A549 (cell line): ENCODE results near the gene TBC1D24. TPM values are rescaled to one million over a fixed set of nuclear protein-coding genes. Genes with fewer than 3 reads are reported as not detected.
"Not testable (repeated sequence)": the region's sequence is repeated elsewhere in the genome, so short reads cannot be mapped to it uniquely, and the experiment has no call there.

Source experiments
- ATAC-seq, 2 experiments: fragments of 200-7000 bp in 1 of 2; fragments of >200 bp in 1 of 2; cut with Nextera tagmentation in 1 of 2; cut with Tn5 transposase in 1 of 2; 3 replicates each; pipeline versions ENCODE4 v1.8.0 to v1.9.1; 2018 to 2020; ENCODE audit warnings: mild to moderate bottlenecking in 1 of 2, moderate library complexity in 1 of 2
- CTCF ChIA-PET: fragments of 300-600 bp; sonication (Branson Sonifier 250); formaldehyde crosslinking; extraction: SDS; loops from one replicate; lab custom pipeline; 2021; ENCODE audit warnings: antibody characterized with exemption, inconsistent platforms; lab: Yijun Ruan, JAX
- POLR2A ChIA-PET: fragments of 350-600 bp; formaldehyde crosslinking; extraction: SDS; loops from one replicate; lab custom pipeline; 2021; ENCODE audit warnings: antibody characterized with exemption, inconsistent platforms; lab: Yijun Ruan, JAX
- DNase-seq, 2 experiments: peaks; one replicate each; pipeline versions ENCODE4 v3.0.0 to v3.0.0-alpha.2; 2011 to 2016; ENCODE audit warnings: low read depth in 1 of 2, low spot score in 1 of 2
- FAIRE-seq: peaks from 2 replicates; lab custom pipeline; 2011; peaks lifted over from hg19 to GRCh38; lab: Jason Lieb, UNC
- H3K27ac ChIP-seq, 2 experiments: fragments of >200 bp; sonication (Bioruptor Twin); formaldehyde crosslinking; 3 replicates each; pipeline ENCODE4 v1.5.1; 2016 to 2017
- H3K4me1 ChIP-seq: fragments of >200 bp; sonication (Bioruptor Twin); formaldehyde crosslinking; 3 replicates; pipeline ENCODE4 v1.6.1; 2016
- H3K4me2 ChIP-seq: fragments of >200 bp; sonication (Bioruptor Twin); formaldehyde crosslinking; 3 replicates; pipeline ENCODE4 v1.6.1; 2016
- H3K4me3 ChIP-seq: fragments of >200 bp; sonication (Bioruptor Twin); formaldehyde crosslinking; 3 replicates; pipeline ENCODE4 v1.5.1; 2016
- H3K9me3 ChIP-seq: fragments of >200 bp; sonication (Bioruptor Twin); formaldehyde crosslinking; 3 replicates; pipeline ENCODE4 v1.6.1; 2016
- CHD4 ChIP-seq: fragments of 200-600 bp; sonication (generic); IDR thresholded peaks from 2 replicates; pipeline ENCODE4 v1.6.1; 2016; ENCODE audit warnings: antibody characterized with exemption, mild to moderate bottlenecking, borderline replicate concordance
- CTCF ChIP-seq: fragments of >200 bp; sonication (Bioruptor Twin); formaldehyde crosslinking; IDR thresholded peaks from 3 replicates; pipeline ENCODE4 v1.5.1; 2016
- ESRRA ChIP-seq: fragments of 150-350 bp; IDR thresholded peaks from 2 replicates; pipeline ENCODE4 v1.6.1; 2014; ENCODE audit warnings: mild to moderate bottlenecking, low read length, borderline replicate concordance
- HDAC2 ChIP-seq: fragments of 200-600 bp; sonication (generic); IDR thresholded peaks from 2 replicates; pipeline ENCODE4 v1.6.1; 2016
- HOXB13 ChIP-seq: fragments of 250-450 bp; sonication (Bioruptor Pico); IDR thresholded peaks from 2 replicates; pipeline ENCODE4 v1.5.0; 2020; ENCODE audit warnings: low read depth, mild to moderate bottlenecking, moderate library complexity
- HOXB5 ChIP-seq: fragments of 250-450 bp; sonication (Bioruptor Pico); IDR thresholded peaks from 2 replicates; pipeline ENCODE4 v1.5.0; 2020; ENCODE audit warnings: mild to moderate bottlenecking, moderate library complexity
- JUNB ChIP-seq: fragments of >200 bp; sonication (Bioruptor Twin); formaldehyde crosslinking; IDR thresholded peaks from 2 replicates; pipeline ENCODE4 v1.6.1; 2016
- KDM5A ChIP-seq: fragments of 200-600 bp; sonication (generic); IDR thresholded peaks from 2 replicates; pipeline ENCODE4 v1.6.1; 2016; ENCODE audit warnings: antibody characterized with exemption, mild to moderate bottlenecking
- MAX ChIP-seq: IDR thresholded peaks from 2 replicates; pipeline ENCODE4 v1.6.1; 2012
- MAZ ChIP-seq: fragments of 150-350 bp; IDR thresholded peaks from 2 replicates; pipeline ENCODE4 v1.6.1; 2014; ENCODE audit warnings: antibody characterized with exemption, low read depth, low read length, borderline replicate concordance
- MYC ChIP-seq: IDR thresholded peaks from 2 replicates; pipeline ENCODE4 v1.6.1; 2012; ENCODE audit warnings: mild to moderate bottlenecking, inconsistent platforms, low read length, improper control_type of control experiment, borderline replicate concordance
- NPAS2 ChIP-seq: fragments of 250-450 bp; sonication (Bioruptor Pico); IDR thresholded peaks from 2 replicates; pipeline ENCODE4 v1.8.0; 2022; ENCODE audit warnings: mild to moderate bottlenecking, moderate library complexity, borderline replicate concordance
- POLR2AphosphoS2 ChIP-seq: conservative IDR thresholded peaks from 2 replicates; pipeline ENCODE4 v1.6.1; 2012; ENCODE audit warnings: low read length, improper control_type of control experiment, inconsistent platforms
- RAD21 ChIP-seq, 2 experiments: fragments of >200 bp in 1 of 2; sonication (Bioruptor Twin) in 1 of 2; formaldehyde crosslinking in 1 of 2; IDR thresholded peaks in 1 of 2; conservative IDR thresholded peaks in 1 of 2; 2 replicates in 1 of 2; 3 replicates in 1 of 2; pipeline ENCODE4 v1.6.1; 2012 to 2018; ENCODE audit warnings: inconsistent platforms in 1 of 2
- TFCP2L1 ChIP-seq: fragments of 250-450 bp; sonication (Bioruptor Pico); IDR thresholded peaks from 2 replicates; pipeline ENCODE4 v1.5.0; 2021; ENCODE audit warnings: mild to moderate bottlenecking
- TP53 ChIP-seq: fragments of 250-450 bp; sonication (Bioruptor Pico); IDR thresholded peaks from 2 replicates; pipeline ENCODE4 v1.5.0; 2021; ENCODE audit warnings: mild to moderate bottlenecking, moderate library complexity
- WGBS: methylation state at CpG from one replicate; pipeline ENCODE4 v1.1.6; 2017; ENCODE audit errors: missing lambda C conversion rate; 5-methylcytosine and 5-hydroxymethylcytosine counted together
- polyA plus RNA-seq, 4 experiments: library from polyadenylated mRNA; depleted of rRNA in 3 of 4; stranded (reverse); fragments of >200 nt; fragmentation: RNase III in 1 of 4; extraction: RNeasy Plus Mini Kit Qiagen cat#74134 plus additional on column Dnase treatment in 1 of 4; gene quantifications; 2 replicates in 3 of 4; 3 replicates in 1 of 4; pipeline ENCODE4 v1.2.3, GENCODE V29; 2011 to 2017

TBC1D24 gene
- polyA plus RNA-seq, 2 of the 4 experiments (the other 2 are of a cell fraction), result 4.2 to 7.3 TPM

GRCh38 chr16:2436110-2436509, 38.8 kb upstream of the TBC1D24 start (continued):
- TF ChIP-seq RAD21 (conservative IDR thresholded peaks at IDR 0.05 in 1 of 2, IDR thresholded peaks at IDR 0.05 in 1 of 2) (no peak), MYC (no peak), HOXB13 (CRISPR knock-in tag) (no peak), JUNB (no peak), KDM5A (no peak)

DNA sequence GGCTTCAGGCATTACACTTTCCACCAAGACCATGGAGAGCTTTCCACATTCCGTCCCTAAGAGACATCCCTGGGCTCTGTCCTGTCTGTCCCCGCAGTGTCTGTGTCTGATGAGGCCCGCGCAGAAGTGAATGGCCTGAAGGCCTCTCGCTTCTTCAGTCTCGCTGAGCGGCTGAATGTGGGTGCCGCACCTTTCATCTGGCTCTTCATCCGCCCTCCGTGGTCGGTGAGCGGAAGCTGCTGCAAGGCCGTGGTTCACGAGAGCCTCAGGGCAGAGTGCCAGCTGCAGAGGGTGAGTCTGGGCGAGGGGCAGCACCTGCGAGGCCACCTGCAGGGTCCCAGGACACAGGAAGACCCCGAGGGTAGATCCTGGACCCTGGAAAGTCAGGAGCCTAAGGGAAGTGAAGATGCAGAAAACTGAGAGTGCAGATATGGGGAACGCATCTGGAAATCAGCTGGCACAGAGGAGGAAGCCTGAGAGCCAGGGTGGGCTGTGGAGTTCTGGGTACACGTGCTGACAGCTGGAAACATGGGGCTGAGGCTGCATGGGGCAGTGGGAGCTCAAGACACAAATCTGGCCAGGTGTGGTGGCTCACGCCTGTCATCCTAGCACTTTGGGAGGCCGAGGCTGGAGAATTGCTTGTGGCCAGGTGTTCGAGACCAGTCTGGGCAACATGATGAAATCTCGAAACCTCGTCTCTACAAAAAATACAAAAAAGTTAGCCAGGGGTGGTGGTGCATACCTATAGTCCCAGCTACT, 37.7 kb upstream of the TBC1D24 start:
- FAIRE-seq, result no peak
- WGBS, result 96% methylated on average over 23 of the region's 24 CpGs
- CTCF ChIA-PET, result interaction anchor here (0.9 to 5.0 kb wide), 2 partner anchors 9 to 97 kb away, joined by 3 to 35 read pairs; partner anchors contain the start of genes ABCA3 and CCNF

GRCh38 chr16:2438121-2438520, 36.8 kb upstream of the TBC1D24 start:
- ChIA-PET CTCF (interaction anchor here (5.0 kb wide), 1 partner anchor 10 kb away, joined by 35 read pairs; the partner anchor contains the start of gene CCNF), POLR2A (no interaction called here)
- FAIRE-seq (no peak), ATAC-seq (no peak), DNase-seq (no peak)
- no peak overlapping the region for H3K4me3 ChIP-seq
- H3K4me1 ChIP-seq, result no peaks in the 10 kb centered on the region
- no peak overlapping the region for H3K4me2 ChIP-seq
- TF ChIP-seq POLR2AphosphoS2 (no peak), TFCP2L1 (no peak), CHD4 (no peak), HOXB5 (CRISPR knock-in tag) (no peak), ESRRA (no peak), MAX (no peak)
- 98% methylated on average over 14 of the region's 14 CpGs for WGBS
- no peak overlapping the region for H3K27ac ChIP-seq
- H3K9me3 ChIP-seq, result no peaks in the 10 kb centered on the region

More for the DNA sequence above, 37.7 kb upstream of the TBC1D24 start:
- no peak for ATAC-seq
- H3K4me1 ChIP-seq, result no peaks in the 10 kb centered on the region
- no peak for TF ChIP-seq NPAS2
- no peak for TF ChIP-seq HDAC2
- TF ChIP-seq ESRRA, result no peak
- no peak for TF ChIP-seq MAZ
- TF ChIP-seq, all 56 proteins: peak for 0
- POLR2A ChIA-PET, result no interaction called here
- Histone ChIP-seq H3K4me3 (no peak overlapping the region), H3K27ac (no peak overlapping the region), H3K4me2 (no peak overlapping the region), H3K9me3 (no peaks in the 10 kb centered on the region)
- no peak for DNase-seq

GRCh38 chr16:2439598-2439997, 35.3 kb upstream of the TBC1D24 start:
- Histone ChIP-seq H3K4me1 (no peaks in the 10 kb centered on the region), H3K4me2 (no peak overlapping the region), H3K27ac (no peak overlapping the region), H3K9me3 (no peaks in the 10 kb centered on the region)
- ATAC-seq, result peak in 1 of 2 experiments; percentile 43; a peak in 1 of 6 replicates
- TF ChIP-seq TP53 (CRISPR knock-in tag) (no peak), CTCF (no peak)
- TF ChIP-seq, all 56 proteins: peak for 0
- no peak overlapping the region for H3K4me3 ChIP-seq
- ChIA-PET POLR2A (no interaction called here), CTCF (interaction anchor here (0.6 to 5.0 kb wide), 4 partner anchors 11 to 62 kb away, joined by 3 to 35 read pairs (median 4); partner anchors contain the start of gene CCNF)
- WGBS, result 92% methylated on average over 11 of the region's 11 CpGs
- DNase-seq, result no peak
- FAIRE-seq, result no peak

DNA sequence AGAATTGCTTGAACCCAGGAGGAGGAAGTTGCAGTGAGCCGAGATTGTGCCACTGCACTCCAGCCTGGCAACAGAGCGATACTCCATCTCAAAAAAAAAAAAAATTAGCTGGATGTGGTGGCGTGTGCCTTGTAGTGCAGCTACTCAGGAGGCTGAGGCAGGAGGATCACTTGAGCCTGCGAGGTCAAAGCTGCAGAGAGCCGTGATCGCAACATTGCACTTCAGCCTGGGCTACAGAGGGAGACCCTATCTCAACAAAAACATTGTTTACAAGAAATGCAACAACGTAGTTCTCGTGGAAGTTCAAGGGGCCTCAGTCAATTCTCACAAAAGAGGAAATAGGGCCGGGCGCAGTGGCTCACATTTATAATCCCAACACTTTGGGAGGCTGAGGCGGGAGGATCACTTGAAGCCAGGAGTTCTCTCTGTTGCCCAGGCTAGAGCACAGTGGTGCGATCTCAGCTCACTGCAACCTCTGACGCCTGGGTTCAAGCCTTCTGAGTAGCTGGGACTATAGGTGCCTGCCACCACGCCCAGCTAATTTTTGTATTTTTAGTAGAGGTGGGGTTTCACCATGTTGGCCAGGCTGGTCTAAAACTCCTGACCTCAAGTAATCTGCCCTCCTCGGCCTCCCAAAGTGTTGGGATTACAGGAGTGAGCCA, 33.7 kb upstream of the TBC1D24 start:
- FAIRE-seq, H3K4me1 ChIP-seq, H3K27ac ChIP-seq, ATAC-seq, H3K9me3 ChIP-seq, POLR2A ChIA-PET, H3K4me2 ChIP-seq, H3K4me3 ChIP-seq, DNase-seq: not testable (repeated sequence)
- CTCF ChIA-PET, result interaction anchor here (1.4 to 5.0 kb wide), 2 partner anchors 13 kb away, joined by 3 to 35 read pairs; partner anchors contain the start of gene CCNF
- 93% methylated on average over 15 of the region's 15 CpGs for WGBS
